ENCODE measurements around the gene CBLN2.

The CBLN2 gene

GRCh38 chr18:72544092-72544886 lies at the start of gene CBLN2:
TSS of gene CBLN2 (minus strand) at chr18:72544342. CDS start at chr18:72542160, 2,182 bp downstream.
- Histone ChIP-seq H3K4me3 (ENCODE audit: low read depth in 1 of 2, low read length in 2 of 2) (no peak within 1 kb of the TSS), H3K36me3 (ENCODE audit: insufficient read depth, low read length) (no peaks in the 10 kb centered on the region), H3K27ac (ENCODE audit: low read depth, low read length) (no peak within 1 kb of the TSS), H3K27me3 (ENCODE audit: control insufficient read depth in 1 of 2, insufficient read depth in 2 of 2, low read length in 2 of 2) (peaks cover 9 to 29% of the 10 kb centered on the region in 2 donors), H3K9ac (ENCODE audit: low read length) (no peak within 1 kb of the TSS), H3K9me3 (ENCODE audit: low read length) (no peaks in the 10 kb centered on the region), H3K4me1 (ENCODE audit: insufficient read depth, low read length) (peaks cover 5% of the 10 kb centered on the region)

GRCh38 chr18:72588360-72588759 lies 44.2 kb upstream of the CBLN2 start:
- Histone ChIP-seq H3K4me3 (ENCODE audit: low read depth in 1 of 2, low read length in 2 of 2) (no peak overlapping the region), H3K27ac (ENCODE audit: low read depth, low read length) (no peak overlapping the region), H3K4me1 (ENCODE audit: insufficient read depth, low read length) (no peaks in the 10 kb centered on the region), H3K9ac (ENCODE audit: low read length) (no peak overlapping the region), H3K27me3 (ENCODE audit: control insufficient read depth in 1 of 2, insufficient read depth in 2 of 2, low read length in 2 of 2) (no peaks in the 10 kb centered on the region), H3K36me3 (ENCODE audit: insufficient read depth, low read length) (no peaks in the 10 kb centered on the region), H3K9me3 (ENCODE audit: low read length) (no peaks in the 10 kb centered on the region)

- no peak overlapping the region for H3K27ac ChIP-seq (ENCODE audit: low read depth, low read length)
- no peaks in the 10 kb centered on the region for H3K27me3 ChIP-seq (ENCODE audit: control insufficient read depth in 1 of 2, insufficient read depth in 2 of 2, low read length in 2 of 2)
- no peak overlapping the region for H3K4me3 ChIP-seq (ENCODE audit: low read depth in 1 of 2, low read length in 2 of 2)
- no peaks in the 10 kb centered on the region for H3K9me3 ChIP-seq (ENCODE audit: low read length)
- H3K4me1 ChIP-seq (ENCODE audit: insufficient read depth, low read length), result no peaks in the 10 kb centered on the region
- H3K9ac ChIP-seq (ENCODE audit: low read length), result no peak overlapping the region
- H3K36me3 ChIP-seq (ENCODE audit: insufficient read depth, low read length), result no peaks in the 10 kb centered on the region
Measured at GRCh38 chr18:72584787-72585186, 40.6 kb upstream of the CBLN2 start.

GRCh38 chr18:72581976-72582375 lies 37.8 kb upstream of the CBLN2 start:
- Histone ChIP-seq H3K27ac (ENCODE audit: low read depth, low read length) (no peak overlapping the region), H3K4me3 (ENCODE audit: low read depth in 1 of 2, low read length in 2 of 2) (no peak overlapping the region), H3K9ac (ENCODE audit: low read length) (no peak overlapping the region), H3K9me3 (ENCODE audit: low read length) (no peaks in the 10 kb centered on the region), H3K4me1 (ENCODE audit: insufficient read depth, low read length) (no peaks in the 10 kb centered on the region), H3K27me3 (ENCODE audit: control insufficient read depth in 1 of 2, insufficient read depth in 2 of 2, low read length in 2 of 2) (no peaks in the 10 kb centered on the region), H3K36me3 (ENCODE audit: insufficient read depth, low read length) (no peaks in the 10 kb centered on the region)

GRCh38 chr18:72572896-72573295 lies 28.8 kb upstream of the CBLN2 start:
- H3K9me3 ChIP-seq (ENCODE audit: low read length), result no peaks in the 10 kb centered on the region
- no peaks in the 10 kb centered on the region for H3K36me3 ChIP-seq (ENCODE audit: insufficient read depth, low read length)

GRCh38 chr18:72566290-72566689 lies 22.1 kb upstream of the CBLN2 start:
- Histone ChIP-seq H3K4me1 (ENCODE audit: insufficient read depth, low read length) (no peaks in the 10 kb centered on the region), H3K27ac (ENCODE audit: low read depth, low read length) (no peak overlapping the region), H3K4me3 (ENCODE audit: low read depth in 1 of 2, low read length in 2 of 2) (no peak overlapping the region), H3K9me3 (ENCODE audit: low read length) (no peaks in the 10 kb centered on the region), H3K27me3 (ENCODE audit: control insufficient read depth in 1 of 2, insufficient read depth in 2 of 2, low read length in 2 of 2) (no peaks in the 10 kb centered on the region), H3K36me3 (ENCODE audit: insufficient read depth, low read length) (no peaks in the 10 kb centered on the region), H3K9ac (ENCODE audit: low read length) (no peak overlapping the region)

More at GRCh38 chr18:72572896-72573295, 28.8 kb upstream of the CBLN2 start:
- no peaks in the 10 kb centered on the region for H3K4me1 ChIP-seq (ENCODE audit: insufficient read depth, low read length)
- no peak overlapping the region for H3K4me3 ChIP-seq (ENCODE audit: low read depth in 1 of 2, low read length in 2 of 2)
- no peaks in the 10 kb centered on the region for H3K27me3 ChIP-seq (ENCODE audit: control insufficient read depth in 1 of 2, insufficient read depth in 2 of 2, low read length in 2 of 2)
- no peak overlapping the region for H3K9ac ChIP-seq (ENCODE audit: low read length)
- H3K27ac ChIP-seq (ENCODE audit: low read depth, low read length), result no peak overlapping the region

GRCh38 chr18:72555968-72556367 lies 11.8 kb upstream of the CBLN2 start:
- no peak overlapping the region for H3K9ac ChIP-seq (ENCODE audit: low read length)
- H3K9me3 ChIP-seq (ENCODE audit: low read length), result no peaks in the 10 kb centered on the region
- H3K27ac ChIP-seq (ENCODE audit: low read depth, low read length), result no peak overlapping the region
- no peaks in the 10 kb centered on the region for H3K36me3 ChIP-seq (ENCODE audit: insufficient read depth, low read length)
- no peak overlapping the region for H3K4me3 ChIP-seq (ENCODE audit: low read depth in 1 of 2, low read length in 2 of 2)
- no peaks in the 10 kb centered on the region for H3K27me3 ChIP-seq (ENCODE audit: control insufficient read depth in 1 of 2, insufficient read depth in 2 of 2, low read length in 2 of 2)
- no peaks in the 10 kb centered on the region for H3K4me1 ChIP-seq (ENCODE audit: insufficient read depth, low read length)

GRCh38 chr18:72555101-72555500 lies 11.0 kb upstream of the CBLN2 start:
- Histone ChIP-seq H3K27me3 (ENCODE audit: control insufficient read depth in 1 of 2, insufficient read depth in 2 of 2, low read length in 2 of 2) (no peaks in the 10 kb centered on the region), H3K36me3 (ENCODE audit: insufficient read depth, low read length) (no peaks in the 10 kb centered on the region), H3K9me3 (ENCODE audit: low read length) (no peaks in the 10 kb centered on the region), H3K9ac (ENCODE audit: low read length) (no peak overlapping the region), H3K27ac (ENCODE audit: low read depth, low read length) (no peak overlapping the region), H3K4me3 (ENCODE audit: low read depth in 1 of 2, low read length in 2 of 2) (no peak overlapping the region), H3K4me1 (ENCODE audit: insufficient read depth, low read length) (no peaks in the 10 kb centered on the region)

- H3K4me3 ChIP-seq (ENCODE audit: low read depth in 1 of 2, low read length in 2 of 2), result no peak overlapping the region
- no peak overlapping the region for H3K27ac ChIP-seq (ENCODE audit: low read depth, low read length)
- peaks cover 9 to 33% of the 10 kb centered on the region in 2 donors for H3K27me3 ChIP-seq (ENCODE audit: control insufficient read depth in 1 of 2, insufficient read depth in 2 of 2, low read length in 2 of 2)
- H3K36me3 ChIP-seq (ENCODE audit: insufficient read depth, low read length), result no peaks in the 10 kb centered on the region
- H3K9me3 ChIP-seq (ENCODE audit: low read length), result no peaks in the 10 kb centered on the region
- H3K4me1 ChIP-seq (ENCODE audit: insufficient read depth, low read length), result peaks cover 5% of the 10 kb centered on the region
- no peak overlapping the region for H3K9ac ChIP-seq (ENCODE audit: low read length)
Measured at GRCh38 chr18:72543357-72544055, 636 bp downstream of the CBLN2 start.

GRCh38 chr18:72542984-72543356 lies 1.2 kb downstream of the CBLN2 start:
- H3K4me1 ChIP-seq (ENCODE audit: insufficient read depth, low read length), result peaks cover 5% of the 10 kb centered on the region
- H3K27me3 ChIP-seq (ENCODE audit: control insufficient read depth in 1 of 2, insufficient read depth in 2 of 2, low read length in 2 of 2), result peaks cover 9 to 33% of the 10 kb centered on the region in 2 donors
- H3K9ac ChIP-seq (ENCODE audit: low read length), result no peak overlapping the region
- no peaks in the 10 kb centered on the region for H3K36me3 ChIP-seq (ENCODE audit: insufficient read depth, low read length)
- H3K4me3 ChIP-seq (ENCODE audit: low read depth in 1 of 2, low read length in 2 of 2), result no peak overlapping the region
- no peak overlapping the region for H3K27ac ChIP-seq (ENCODE audit: low read depth, low read length)
- no peaks in the 10 kb centered on the region for H3K9me3 ChIP-seq (ENCODE audit: low read length)

- Histone ChIP-seq H3K9me3 (ENCODE audit: low read length) (no peaks in the 10 kb centered on the region), H3K36me3 (ENCODE audit: insufficient read depth, low read length) (no peaks in the 10 kb centered on the region), H3K4me1 (ENCODE audit: insufficient read depth, low read length) (peaks cover 5% of the 10 kb centered on the region), H3K4me3 (ENCODE audit: low read depth in 1 of 2, low read length in 2 of 2) (no peak overlapping the region), H3K27ac (ENCODE audit: low read depth, low read length) (no peak overlapping the region), H3K9ac (ENCODE audit: low read length) (no peak overlapping the region), H3K27me3 (ENCODE audit: control insufficient read depth in 1 of 2, insufficient read depth in 2 of 2, low read length in 2 of 2) (peaks cover 9 to 33% of the 10 kb centered on the region in 2 donors)
Measured at GRCh38 chr18:72542342-72542741, 1.8 kb downstream of the CBLN2 start.
